GM12878 (cell line): ENCODE data around the gene C4orf36. TPM values are rescaled to one million over a fixed set of nuclear protein-coding genes. Genes with fewer than 3 reads are reported as not detected.

Experiments
- ATAC-seq: fragments of 200-7000 bp; cut with Tn5 transposase; 3 replicates; pipeline ENCODE4 v1.9.1; 2020; ENCODE audit warnings: mild to moderate bottlenecking, moderate library complexity
- BruUV-seq: library from RNA; stranded (reverse); fragments of 400-500 nt; replicated peaks from 2 replicates; lab custom pipeline; 2021; lab: Mats Ljungman, UMichigan
- CTCF ChIA-PET: fragments of 300-600 bp; sonication (Branson Sonifier 250); formaldehyde crosslinking; extraction: SDS; loops from one replicate; lab custom pipeline; 2021; ENCODE audit warnings: inconsistent platforms; lab: Yijun Ruan, JAX
- POLR2A ChIA-PET: fragments of 350-600 bp; formaldehyde crosslinking; extraction: SDS; loops from one replicate; lab custom pipeline; 2021; ENCODE audit warnings: inconsistent platforms; lab: Charles Lee
- RAD21 ChIA-PET: fragments of 300-600 bp; sonication (Branson Sonifier 250); formaldehyde crosslinking; loops from one replicate; lab custom pipeline; 2023; ENCODE audit warnings: antibody characterized with exemption; ENCODE audit not compliant: unreplicated experiment; lab: Charles Lee
- SMC1A ChIA-PET: fragments of 300-600 bp; sonication (Branson Sonifier 250); formaldehyde crosslinking; loops from one replicate; lab custom pipeline; 2023; ENCODE audit not compliant: unreplicated experiment, uncharacterized antibody; lab: Charles Lee
- DNase-seq: peaks from one replicate; pipeline ENCODE4 v3.0.0-alpha.2; 2011; ENCODE audit warnings: low read depth, low spot score
- FAIRE-seq: peaks from 3 replicates; lab custom pipeline; 2011; peaks lifted over from hg19 to GRCh38; lab: Jason Lieb, UNC
- H2AFZ ChIP-seq: 2 replicates; pipeline ENCODE4 v1.6.0; 2011; ENCODE audit warnings: low read depth, low read length, control low read depth; ENCODE audit not compliant: control insufficient read depth
- H3K27ac ChIP-seq: 2 replicates; pipeline ENCODE4 v1.5.1; 2011; ENCODE audit warnings: control low read depth; ENCODE audit not compliant: control insufficient read depth, insufficient read depth
- H3K27me3 ChIP-seq, 2 experiments: replicated peaks in 1 of 2; 2 replicates each; pipeline versions ENCODE4 v1.6.0 to v1.6.1; 2011; ENCODE audit warnings: low read length in 1 of 2; ENCODE audit not compliant: control insufficient read depth in 2 of 2, insufficient read depth in 2 of 2
- H3K36me3 ChIP-seq, 2 experiments: 2 replicates each; pipeline ENCODE4 v1.5.1; 2011; ENCODE audit warnings: low read length in 1 of 2; ENCODE audit not compliant: control insufficient read depth in 2 of 2, insufficient read depth in 2 of 2
- H3K4me1 ChIP-seq: 2 replicates; pipeline ENCODE4 v1.6.1; 2011; ENCODE audit warnings: mild to moderate bottlenecking, low read length, moderate library complexity, mixed read lengths; ENCODE audit not compliant: control insufficient read depth, insufficient read depth
- H3K4me2 ChIP-seq: 2 replicates; pipeline ENCODE4 v1.6.0; 2011; ENCODE audit warnings: control low read depth; ENCODE audit not compliant: control insufficient read depth, insufficient read depth
- H3K4me3 ChIP-seq: fragments of 200-600 bp; sonication (generic); 2 replicates; pipeline ENCODE4 v1.5.1; 2016
- H3K79me2 ChIP-seq: 2 replicates; pipeline ENCODE4 v1.6.0; 2011; ENCODE audit warnings: low read length; ENCODE audit not compliant: control insufficient read depth, insufficient read depth
- H3K9ac ChIP-seq: 2 replicates; pipeline ENCODE4 v1.8.0; 2011; ENCODE audit warnings: low read length, control low read depth, mixed read lengths; ENCODE audit not compliant: control insufficient read depth, insufficient read depth
- H3K9me3 ChIP-seq: replicated peaks from 3 replicates; pipeline ENCODE4 v1.5.1; 2011; ENCODE audit warnings: mild to moderate bottlenecking, low read length; ENCODE audit not compliant: control insufficient read depth, insufficient read depth
- H4K20me1 ChIP-seq: 2 replicates; pipeline ENCODE4 v1.6.0; 2011; ENCODE audit not compliant: control insufficient read depth, insufficient read depth
- ASH2L ChIP-seq: fragments of 300-600, 200-600 bp; sonication (generic); IDR thresholded peaks from 2 replicates; pipeline ENCODE4 v1.6.1; 2017; ENCODE audit warnings: low read depth, mild to moderate bottlenecking, borderline replicate concordance
- BACH1 ChIP-seq: fragments of 450-650 bp; IDR thresholded peaks from 2 replicates; pipeline ENCODE4 v1.6.1; 2017; ENCODE audit warnings: mild to moderate bottlenecking, borderline replicate concordance
- CREB1 ChIP-seq: IDR thresholded peaks from 2 replicates; pipeline ENCODE4 v1.6.1; 2012; ENCODE audit warnings: low read depth, mild to moderate bottlenecking, inconsistent platforms
- ETV6 ChIP-seq, 2 experiments: fragments of 450-650 bp in 1 of 2; IDR thresholded peaks in 1 of 2; conservative IDR thresholded peaks in 1 of 2; 2 replicates each; pipeline ENCODE4 v1.6.1; 2014; ENCODE audit warnings: antibody characterized with exemption in 1 of 2, borderline replicate concordance in 1 of 2, low read depth in 1 of 2, mild to moderate bottlenecking in 1 of 2, moderate library complexity in 1 of 2
- IRF4 ChIP-seq: IDR thresholded peaks from 2 replicates; pipeline ENCODE4 v1.6.1; 2011; ENCODE audit warnings: low read depth, low read length
- MYB ChIP-seq: fragments of 150-350 bp; IDR thresholded peaks from 2 replicates; pipeline ENCODE4 v1.6.1; 2014; ENCODE audit warnings: mild to moderate bottlenecking, low read depth, low read length, borderline replicate concordance
- PAX8 ChIP-seq: fragments of 450-650 bp; IDR thresholded peaks from 2 replicates; pipeline ENCODE4 v1.6.1; 2017; ENCODE audit warnings: mild to moderate bottlenecking, moderate library complexity
- RB1 ChIP-seq: fragments of 450-650 bp; formaldehyde crosslinking; IDR thresholded peaks from 2 replicates; pipeline ENCODE4 v1.6.1; 2017; ENCODE audit warnings: mild to moderate bottlenecking, borderline replicate concordance
- RBBP5 ChIP-seq: fragments of 200-600 bp; sonication (generic); conservative IDR thresholded peaks from 2 replicates; pipeline ENCODE4 v1.6.1; 2016
- SMAD1 ChIP-seq: fragments of 450-650 bp; IDR thresholded peaks from 2 replicates; pipeline ENCODE4 v1.6.1; 2018; ENCODE audit warnings: mild to moderate bottlenecking, low read depth; ENCODE audit not compliant: partially characterized antibody
- ZBED1 ChIP-seq: IDR thresholded peaks from 2 replicates; pipeline ENCODE4 v1.6.1; 2016; ENCODE audit warnings: borderline replicate concordance
- ZNF274 ChIP-seq: IDR thresholded peaks from one replicate; pipeline ENCODE4 v1.8.0; 2011; ENCODE audit not compliant: insufficient read length, insufficient read depth
- ZZZ3 ChIP-seq: IDR thresholded peaks from 2 replicates; pipeline ENCODE4 v1.6.1; 2011; ENCODE audit warnings: low read depth; ENCODE audit not compliant: control insufficient read depth, insufficient read length
- WGBS: methylation state at CpG from one replicate; pipeline ENCODE4 v1.1.6; 2016; ENCODE audit warnings: low lambda C conversion rate; ENCODE audit not compliant: insufficient replicate concordance, insufficient coverage; ENCODE audit errors: missing lambda C conversion rate; 5-methylcytosine and 5-hydroxymethylcytosine counted together
- in situ Hi-C: fragments of 300-500 bp; cut with MboI; formaldehyde crosslinking; loops from 9 replicates; pipeline ENCODE4 v1.14.3; 2018; ENCODE audit warnings: mixed read lengths
- intact Hi-C: fragments of 100-400 bp; cut with micrococcal nuclease; formaldehyde crosslinking; loops from one replicate; pipeline ENCODE4 v1.14.2; 2022; ENCODE audit not compliant: unreplicated experiment
- polyA plus RNA-seq, 11 experiments: library from polyadenylated mRNA; depleted of rRNA in 4 of 11; unstranded in 6 of 11; stranded (reverse) in 5 of 11; fragments of >200 nt; fragmentation: Nextera tagmentation in 4 of 11; fragmentation: Illumina TruSeq in 1 of 11; extraction: Ambion mirVana in 4 of 11; extraction: Trizol in 1 of 11; gene quantifications; 1 replicate in 1 of 11; 2 replicates in 10 of 11; pipeline versions ENCODE4 v1.2.1 to v1.2.3, GENCODE V29; 2011 to 2016; ENCODE audit warnings: inconsistent platforms in 2 of 11, missing spikeins in 2 of 11, low read depth in 1 of 11
- total RNA-seq, 4 experiments: library from RNA; depleted of rRNA in 3 of 4; stranded (reverse); fragments of >200 nt in 3 of 4; fragmentation: Illumina TruSeq in 1 of 4; extraction: Trizol in 1 of 4; gene quantifications; 2 replicates each; pipeline versions ENCODE4 v1.2.1 to v1.2.3, GENCODE V29; 2013 to 2021
- TF ChIP-seq, protein P1 (sequence below): IDR thresholded peaks from 2 replicates; pipeline ENCODE4 v1.6.1; 2011; ENCODE audit warnings: borderline replicate concordance, low read depth, mild to moderate bottlenecking, moderate library complexity, mixed read lengths, low read length; ENCODE audit not compliant: insufficient read depth; ENCODE audit errors: extremely low read length
- TF ChIP-seq, protein P2 (sequence below): fragments of 450-650 bp; formaldehyde crosslinking; IDR thresholded peaks from 2 replicates; pipeline ENCODE4 v1.5.0; 2022; ENCODE audit warnings: mild to moderate bottlenecking, missing genetic modification characterization
- TF ChIP-seq, protein P3 (sequence below): fragments of 450-650 bp; IDR thresholded peaks from 2 replicates; pipeline ENCODE4 v1.6.1; 2016; ENCODE audit warnings: mild to moderate bottlenecking
- TF ChIP-seq, protein P4 (sequence below): IDR thresholded peaks from 2 replicates; pipeline ENCODE4 v1.6.1; 2012; ENCODE audit warnings: low read depth, low read length, improper control_type of control experiment

C4orf36 gene
- total and polyA plus RNA-seq, 10 of the 15 experiments (the other 5 are each of a cell fraction or from before 2014, with no cell fraction given), result 0.35 to 2.7 (median 1.3) TPM; not detected in 2

DNA sequence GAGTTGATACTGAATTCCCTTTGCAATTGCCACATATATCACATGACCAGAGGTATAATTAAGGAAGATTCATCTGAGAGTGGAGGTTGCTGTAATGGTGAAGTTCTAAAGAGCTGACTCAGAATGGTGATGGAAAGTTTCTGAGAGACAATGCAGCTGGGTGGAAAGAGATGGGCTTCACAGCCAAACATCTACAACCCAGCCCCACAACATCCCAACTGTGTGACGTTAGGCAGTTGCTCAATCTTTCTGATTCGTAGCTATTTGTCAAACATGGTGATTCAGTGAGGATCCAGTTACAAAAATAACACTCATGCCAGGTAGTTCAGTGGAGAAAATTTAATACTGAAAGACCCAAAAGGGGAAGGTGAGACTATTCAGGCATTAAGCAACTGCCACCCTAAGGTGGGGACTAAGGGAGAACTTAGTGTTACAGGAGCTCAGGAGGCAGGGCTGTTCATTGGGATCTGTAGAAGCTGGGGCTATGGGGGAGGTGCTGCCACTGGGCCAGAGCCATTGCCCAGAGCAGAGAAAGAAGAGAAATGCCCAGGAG, 35.7 kb upstream of the C4orf36 start:
- peak; percentile 12; the same call in 2 of the 3 replicates for ATAC-seq
- Histone ChIP-seq H3K4me2 (peak overlapping the region; percentile 53; the same call in 1 of the 2 replicates), H3K9ac (no peak overlapping the region), H3K4me3 (no peak overlapping the region), H3K9me3 (no peaks in the 10 kb centered on the region), H3K4me1 (peaks cover 15% of the 10 kb centered on the region), H2AFZ (no peak overlapping the region; the same call in 1 of the 2 replicates), H4K20me1 (no peaks in the 10 kb centered on the region), H3K79me2 (no peaks in the 10 kb centered on the region; the same call in 1 of the 2 replicates)
- WGBS, result 55% methylated on average over 2 of the region's 2 CpGs
- SMC1A ChIA-PET, result interaction anchor here (0.8 to 4.0 kb wide), 11 partner anchors 8 to 233 kb away, joined by 3 to 33 read pairs (median 4); no protein-coding TSS in a partner anchor
- POLR2A ChIA-PET, result interaction anchor here (0.7 to 1.2 kb wide), 6 partner anchors 10 to 170 kb away, joined by 3 to 5 read pairs (median 4); no protein-coding TSS in a partner anchor
- no TSS peak for BruUV-seq
- FAIRE-seq, result no peak
- no peak for DNase-seq
- RAD21 ChIA-PET, result interaction anchor here (0.8 to 1.9 kb wide), 7 partner anchors 15 to 431 kb away, joined by 3 to 5 read pairs (median 4); no protein-coding TSS in a partner anchor
- CTCF ChIA-PET, result interaction anchor here (0.6 to 4.5 kb wide), 6 partner anchors 10 to 222 kb away, joined by 3 to 36 read pairs (median 6); no protein-coding TSS in a partner anchor
- TF ChIP-seq ETV6 (conservative IDR thresholded peaks at IDR 0.05 in 1 of 2, IDR thresholded peaks at IDR 0.05 in 1 of 2; ENCODE audit: borderline replicate concordance in 1 of 2, low read depth in 1 of 2) (no peak), CREB1 (no peak), BACH1 (no peak), MYB (no peak), ZZZ3 (no peak), IRF4 (no peak), ZBED1 (no peak), PAX8 (no peak), ASH2L (no peak), ZNF274 (no peak), RB1 (no peak), RBBP5 (no peak), SMAD1 (no peak)
- TF ChIP-seq, protein P1, sequence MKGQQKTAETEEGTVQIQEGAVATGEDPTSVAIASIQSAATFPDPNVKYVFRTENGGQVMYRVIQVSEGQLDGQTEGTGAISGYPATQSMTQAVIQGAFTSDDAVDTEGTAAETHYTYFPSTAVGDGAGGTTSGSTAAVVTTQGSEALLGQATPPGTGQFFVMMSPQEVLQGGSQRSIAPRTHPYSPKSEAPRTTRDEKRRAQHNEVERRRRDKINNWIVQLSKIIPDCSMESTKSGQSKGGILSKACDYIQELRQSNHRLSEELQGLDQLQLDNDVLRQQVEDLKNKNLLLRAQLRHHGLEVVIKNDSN, result no peak
- TF ChIP-seq, protein P2, sequence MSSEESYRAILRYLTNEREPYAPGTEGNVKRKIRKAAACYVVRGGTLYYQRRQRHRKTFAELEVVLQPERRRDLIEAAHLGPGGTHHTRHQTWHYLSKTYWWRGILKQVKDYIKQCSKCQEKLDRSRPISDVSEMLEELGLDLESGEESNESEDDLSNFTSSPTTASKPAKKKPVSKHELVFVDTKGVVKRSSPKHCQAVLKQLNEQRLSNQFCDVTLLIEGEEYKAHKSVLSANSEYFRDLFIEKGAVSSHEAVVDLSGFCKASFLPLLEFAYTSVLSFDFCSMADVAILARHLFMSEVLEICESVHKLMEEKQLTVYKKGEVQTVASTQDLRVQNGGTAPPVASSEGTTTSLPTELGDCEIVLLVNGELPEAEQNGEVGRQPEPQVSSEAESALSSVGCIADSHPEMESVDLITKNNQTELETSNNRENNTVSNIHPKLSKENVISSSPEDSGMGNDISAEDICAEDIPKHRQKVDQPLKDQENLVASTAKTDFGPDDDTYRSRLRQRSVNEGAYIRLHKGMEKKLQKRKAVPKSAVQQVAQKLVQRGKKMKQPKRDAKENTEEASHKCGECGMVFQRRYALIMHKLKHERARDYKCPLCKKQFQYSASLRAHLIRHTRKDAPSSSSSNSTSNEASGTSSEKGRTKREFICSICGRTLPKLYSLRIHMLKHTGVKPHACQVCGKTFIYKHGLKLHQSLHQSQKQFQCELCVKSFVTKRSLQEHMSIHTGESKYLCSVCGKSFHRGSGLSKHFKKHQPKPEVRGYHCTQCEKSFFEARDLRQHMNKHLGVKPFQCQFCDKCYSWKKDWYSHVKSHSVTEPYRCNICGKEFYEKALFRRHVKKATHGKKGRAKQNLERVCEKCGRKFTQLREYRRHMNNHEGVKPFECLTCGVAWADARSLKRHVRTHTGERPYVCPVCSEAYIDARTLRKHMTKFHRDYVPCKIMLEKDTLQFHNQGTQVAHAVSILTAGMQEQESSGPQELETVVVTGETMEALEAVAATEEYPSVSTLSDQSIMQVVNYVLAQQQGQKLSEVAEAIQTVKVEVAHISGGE, result no peak
- TF ChIP-seq, protein P3, sequence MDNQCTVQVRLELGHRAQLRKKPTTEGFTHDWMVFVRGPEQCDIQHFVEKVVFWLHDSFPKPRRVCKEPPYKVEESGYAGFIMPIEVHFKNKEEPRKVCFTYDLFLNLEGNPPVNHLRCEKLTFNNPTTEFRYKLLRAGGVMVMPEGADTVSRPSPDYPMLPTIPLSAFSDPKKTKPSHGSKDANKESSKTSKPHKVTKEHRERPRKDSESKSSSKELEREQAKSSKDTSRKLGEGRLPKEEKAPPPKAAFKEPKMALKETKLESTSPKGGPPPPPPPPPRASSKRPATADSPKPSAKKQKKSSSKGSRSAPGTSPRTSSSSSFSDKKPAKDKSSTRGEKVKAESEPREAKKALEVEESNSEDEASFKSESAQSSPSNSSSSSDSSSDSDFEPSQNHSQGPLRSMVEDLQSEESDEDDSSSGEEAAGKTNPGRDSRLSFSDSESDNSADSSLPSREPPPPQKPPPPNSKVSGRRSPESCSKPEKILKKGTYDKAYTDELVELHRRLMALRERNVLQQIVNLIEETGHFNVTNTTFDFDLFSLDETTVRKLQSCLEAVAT, result no peak
- TF ChIP-seq, protein P4, sequence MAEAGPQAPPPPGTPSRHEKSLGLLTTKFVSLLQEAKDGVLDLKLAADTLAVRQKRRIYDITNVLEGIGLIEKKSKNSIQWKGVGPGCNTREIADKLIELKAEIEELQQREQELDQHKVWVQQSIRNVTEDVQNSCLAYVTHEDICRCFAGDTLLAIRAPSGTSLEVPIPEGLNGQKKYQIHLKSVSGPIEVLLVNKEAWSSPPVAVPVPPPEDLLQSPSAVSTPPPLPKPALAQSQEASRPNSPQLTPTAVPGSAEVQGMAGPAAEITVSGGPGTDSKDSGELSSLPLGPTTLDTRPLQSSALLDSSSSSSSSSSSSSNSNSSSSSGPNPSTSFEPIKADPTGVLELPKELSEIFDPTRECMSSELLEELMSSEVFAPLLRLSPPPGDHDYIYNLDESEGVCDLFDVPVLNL, result no peak
- TF ChIP-seq, all 136 proteins: peak for 0
- no peak overlapping the region; the same call in 1 of the 2 replicates for H3K27ac ChIP-seq
- peaks cover 0 to 2% of the 10 kb centered on the region in 2 experiments; a peak in 1 of 4 replicates for H3K36me3 ChIP-seq
- intact Hi-C loops (no loop called here), in situ Hi-C loops (no loop called here)
- H3K27me3 ChIP-seq, result no peaks in the 10 kb centered on the region
